HEK293 (cell line): ENCODE results near the gene CD274.

Experiments used
- ATF2 ChIP-seq: fragments of 450-650 bp; formaldehyde crosslinking; IDR thresholded peaks from 2 replicates; pipeline ENCODE4 v1.5.1; 2016; ENCODE audit warnings: missing biosample characterization, missing genetic modification characterization, low read depth
- CTCF ChIP-seq: fragments of 450-650 bp; formaldehyde crosslinking; IDR thresholded peaks from 2 replicates; pipeline ENCODE4 v1.5.1; 2016; ENCODE audit warnings: missing biosample characterization, missing genetic modification characterization
- HOXA7 ChIP-seq: sonication (generic); formaldehyde crosslinking; IDR thresholded peaks from 2 replicates; pipeline ENCODE4 v1.8.1; 2022; ENCODE audit warnings: missing genetic modification reagents, borderline replicate concordance
- MEIS1 ChIP-seq: sonication (generic); formaldehyde crosslinking; IDR thresholded peaks from 2 replicates; pipeline ENCODE4 v1.8.1; 2022; ENCODE audit warnings: missing genetic modification reagents, mild to moderate bottlenecking, borderline replicate concordance
- MYNN ChIP-seq: fragments of 450-650 bp; formaldehyde crosslinking; IDR thresholded peaks from 2 replicates; pipeline ENCODE4 v1.5.1; 2016; ENCODE audit warnings: missing biosample characterization, missing genetic modification characterization, borderline replicate concordance
- PATZ1 ChIP-seq: fragments of 450-650 bp; formaldehyde crosslinking; IDR thresholded peaks from 2 replicates; pipeline ENCODE4 v1.5.1; 2016; ENCODE audit warnings: missing biosample characterization, missing genetic modification characterization
- SP2 ChIP-seq: fragments of 450-650 bp; formaldehyde crosslinking; IDR thresholded peaks from 2 replicates; pipeline ENCODE4 v1.5.1; 2016; ENCODE audit warnings: missing biosample characterization, missing genetic modification characterization
- TRIM28 ChIP-seq: IDR thresholded peaks from 2 replicates; pipeline ENCODE4 v1.6.1; 2011; ENCODE audit warnings: low read length, control low read depth, borderline replicate concordance
- ZNF140 ChIP-seq: fragments of 450-650 bp; formaldehyde crosslinking; IDR thresholded peaks from 2 replicates; pipeline ENCODE4 v1.5.1; 2016; ENCODE audit warnings: missing biosample characterization, missing genetic modification characterization
- ZNF292 ChIP-seq: fragments of 450-650 bp; formaldehyde crosslinking; IDR thresholded peaks from 2 replicates; pipeline ENCODE4 v1.5.1; 2016; ENCODE audit warnings: low read depth, missing biosample characterization, missing genetic modification characterization, borderline replicate concordance
- ZNF335 ChIP-seq: fragments of 450-650 bp; formaldehyde crosslinking; conservative IDR thresholded peaks from 2 replicates; pipeline ENCODE4 v1.5.1; 2016; ENCODE audit warnings: missing biosample characterization, missing genetic modification characterization
- ZNF677 ChIP-seq: fragments of 450-650 bp; IDR thresholded peaks from 2 replicates; pipeline ENCODE4 v1.5.0; 2018; ENCODE audit warnings: missing biosample characterization, mild to moderate bottlenecking, missing genetic modification characterization, moderate library complexity
- ZNF792 ChIP-seq: fragments of 450-650 bp; formaldehyde crosslinking; IDR thresholded peaks from 2 replicates; pipeline ENCODE4 v1.5.1; 2016; ENCODE audit warnings: missing biosample characterization, missing genetic modification characterization
- ZSCAN18 ChIP-seq: fragments of 450-650 bp; formaldehyde crosslinking; IDR thresholded peaks from 2 replicates; pipeline ENCODE4 v1.5.1; 2016; ENCODE audit warnings: missing biosample characterization, missing genetic modification characterization

GRCh38 chr9:5441043-5441442, 9.3 kb upstream of the CD274 start:
- TF ChIP-seq ZNF292 (tag by site-specific recombination) (no peak), MEIS1 (CRISPR knock-in tag) (no peak), ZNF792 (tag by site-specific recombination) (no peak), ZNF335 (tag by site-specific recombination) (no peak), ATF2 (tag by site-specific recombination) (no peak), ZSCAN18 (tag by site-specific recombination) (no peak), MYNN (tag by site-specific recombination) (no peak), CTCF (tag by site-specific recombination) (no peak), ZNF677 (tag by site-specific recombination) (no peak), SP2 (tag by site-specific recombination) (no peak), ZNF140 (no peak), PATZ1 (tag by site-specific recombination) (no peak), TRIM28 (no peak), HOXA7 (no peak)
